ENCODE measurements around the gene USP38. TPM values are rescaled to one million over a fixed set of nuclear protein-coding genes. Genes with fewer than 3 reads are reported as not detected.
A peak's percentile ranks its signal among the peaks of the same experiment; 100 is the strongest.

Gene USP38
- total RNA-seq, 1 donor from 2014 or later: 11.4 TPM

DNA sequence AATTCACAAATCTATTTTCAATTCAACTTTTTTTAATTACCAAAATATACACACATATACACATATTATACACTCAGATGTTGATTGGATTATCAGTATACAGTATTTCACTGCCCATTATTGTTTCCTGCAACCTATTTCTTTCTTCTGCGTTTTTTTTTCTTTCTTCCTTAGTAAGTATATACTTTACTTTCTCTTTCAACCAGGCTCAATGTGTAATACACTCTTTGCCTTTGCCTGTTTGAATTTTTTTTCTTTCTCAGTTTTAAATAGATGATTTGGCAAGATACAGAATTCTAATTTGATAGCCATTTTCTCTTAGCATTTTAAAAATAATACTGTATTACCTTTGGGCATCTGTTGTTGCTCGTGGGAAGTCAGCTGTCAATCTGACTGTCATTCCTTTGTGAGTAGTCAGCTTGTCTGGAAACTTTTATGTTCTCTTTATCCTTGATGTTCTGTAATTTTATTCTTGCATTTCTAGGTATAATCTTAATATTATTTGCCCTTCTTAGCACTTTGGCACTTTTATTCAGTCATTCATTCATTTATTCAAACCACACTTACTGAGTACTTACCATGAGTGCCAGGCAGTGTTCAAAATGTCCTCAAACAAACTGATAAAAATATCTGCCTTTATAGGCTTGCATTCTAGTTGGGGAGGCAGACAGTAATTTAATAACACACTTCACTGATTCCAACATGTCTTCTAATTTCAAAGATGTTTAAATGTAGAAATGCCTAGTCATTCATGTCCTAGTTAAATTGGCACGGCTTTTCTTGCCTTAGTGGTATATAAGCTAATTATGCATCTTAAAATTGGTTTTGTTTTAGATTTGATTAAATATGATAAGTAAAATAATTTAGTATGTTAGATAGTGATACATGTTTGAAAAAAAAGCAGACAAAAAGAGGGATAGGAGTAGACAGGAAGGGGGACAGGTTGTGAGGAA is 3.7 kb downstream of the USP38 start:
- no peaks in the 10 kb centered on the region for H3K27me3 ChIP-seq
- H3K9ac ChIP-seq: no peak overlapping the region
- TF ChIP-seq EZH2phosphoT487 (IDR thresholded peaks at IDR 0.05) (no peak), EZH2 (IDR thresholded peaks at IDR 0.05) (no peak)
- TF ChIP-seq, protein P1, sequence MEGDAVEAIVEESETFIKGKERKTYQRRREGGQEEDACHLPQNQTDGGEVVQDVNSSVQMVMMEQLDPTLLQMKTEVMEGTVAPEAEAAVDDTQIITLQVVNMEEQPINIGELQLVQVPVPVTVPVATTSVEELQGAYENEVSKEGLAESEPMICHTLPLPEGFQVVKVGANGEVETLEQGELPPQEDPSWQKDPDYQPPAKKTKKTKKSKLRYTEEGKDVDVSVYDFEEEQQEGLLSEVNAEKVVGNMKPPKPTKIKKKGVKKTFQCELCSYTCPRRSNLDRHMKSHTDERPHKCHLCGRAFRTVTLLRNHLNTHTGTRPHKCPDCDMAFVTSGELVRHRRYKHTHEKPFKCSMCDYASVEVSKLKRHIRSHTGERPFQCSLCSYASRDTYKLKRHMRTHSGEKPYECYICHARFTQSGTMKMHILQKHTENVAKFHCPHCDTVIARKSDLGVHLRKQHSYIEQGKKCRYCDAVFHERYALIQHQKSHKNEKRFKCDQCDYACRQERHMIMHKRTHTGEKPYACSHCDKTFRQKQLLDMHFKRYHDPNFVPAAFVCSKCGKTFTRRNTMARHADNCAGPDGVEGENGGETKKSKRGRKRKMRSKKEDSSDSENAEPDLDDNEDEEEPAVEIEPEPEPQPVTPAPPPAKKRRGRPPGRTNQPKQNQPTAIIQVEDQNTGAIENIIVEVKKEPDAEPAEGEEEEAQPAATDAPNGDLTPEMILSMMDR (IDR thresholded peaks at IDR 0.05): no peak
- peaks cover 23% of the 10 kb centered on the region for H3F3A ChIP-seq (ENCODE audit: low read depth)
- no peaks in the 10 kb centered on the region for H3K9me3 Mint-ChIP-seq
- no peak overlapping the region for H3K27ac ChIP-seq
- peaks cover 3% of the 10 kb centered on the region for H3K27me3 Mint-ChIP-seq (ENCODE audit: insufficient read depth, low read depth)
- H3K9me3 ChIP-seq (ENCODE audit: low read depth): no peaks in the 10 kb centered on the region
- peaks cover 41% of the 10 kb centered on the region for H3K4me1 Mint-ChIP-seq
- H3K4me1 ChIP-seq: peaks cover 16% of the 10 kb centered on the region
- peak overlapping the region; percentile 66 for H3K4me3 Mint-ChIP-seq
- no peak for DNase-seq (ENCODE audit: low spot score)
- peak overlapping the region; percentile 94 for H3K4me3 ChIP-seq
- H3K4me2 ChIP-seq: peak overlapping the region; percentile 89
- H4K20me1 ChIP-seq (ENCODE audit: low read depth): peaks cover 42% of the 10 kb centered on the region
- no peaks in the 10 kb centered on the region for H3K36me3 ChIP-seq
- H2AFZ ChIP-seq (replicated peaks): no peak overlapping the region
- no peak overlapping the region for H3K27ac Mint-ChIP-seq
- peaks cover 3% of the 10 kb centered on the region for H3K36me3 Mint-ChIP-seq
- H3K79me2 ChIP-seq (ENCODE audit: low read depth): peaks cover 68% of the 10 kb centered on the region

DNA sequence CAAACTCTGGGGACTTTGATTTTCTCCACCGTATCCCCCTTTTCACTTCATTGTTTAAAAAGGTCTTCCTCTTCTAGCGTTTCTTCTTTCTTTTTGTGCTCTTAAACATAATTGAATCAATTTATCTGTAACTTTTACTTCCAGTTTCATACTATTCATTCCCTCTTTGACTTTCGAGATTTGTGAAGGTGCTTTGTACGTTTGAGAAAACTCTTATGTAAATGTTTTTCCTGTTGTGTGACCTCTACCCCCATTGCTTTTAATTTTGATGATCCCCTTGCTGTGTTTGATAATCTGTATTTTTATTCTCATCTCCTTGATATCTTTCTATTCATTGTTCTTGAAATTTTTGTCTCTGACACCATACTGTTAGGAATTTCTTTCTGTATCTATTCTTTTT is 4.8 kb downstream of the USP38 start:
- Mint-ChIP-seq H3K27ac (no peak overlapping the region), H3K4me1 (peaks cover 34% of the 10 kb centered on the region)
- no peak for DNase-seq (ENCODE audit: low spot score)

DNA sequence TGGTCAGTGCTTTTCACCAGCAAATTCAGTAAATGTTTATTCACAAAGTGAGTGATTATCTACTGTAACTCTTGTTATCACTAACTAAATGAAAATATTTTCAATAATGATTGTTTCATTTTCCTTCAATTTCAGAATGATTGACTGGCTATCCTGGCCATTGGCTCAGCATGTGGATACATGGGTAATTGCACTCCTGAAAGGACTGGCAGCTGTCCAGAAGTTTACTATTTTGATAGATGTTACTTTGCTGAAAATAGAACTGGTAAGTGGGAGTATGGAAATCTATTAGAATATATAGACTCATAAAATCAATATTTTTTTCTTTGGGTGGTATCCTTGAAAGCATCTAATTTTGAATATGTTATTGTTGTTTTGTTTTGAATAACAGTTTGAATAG is 10.9 kb downstream of the USP38 start:
- Mint-ChIP-seq H3K36me3 (peaks cover 23% of the 10 kb centered on the region), H3K4me1 (no peaks in the 10 kb centered on the region)
- H3K36me3 ChIP-seq: peaks cover 6% of the 10 kb centered on the region

More for the DNA sequence above, 4.8 kb downstream of the USP38 start:
- H3K79me2 ChIP-seq (ENCODE audit: low read depth): peaks cover 60% of the 10 kb centered on the region
- H3K36me3 Mint-ChIP-seq: peaks cover 3% of the 10 kb centered on the region
- H3K36me3 ChIP-seq: no peaks in the 10 kb centered on the region
- H3F3A ChIP-seq (ENCODE audit: low read depth): peaks cover 13% of the 10 kb centered on the region
- H3K4me2 ChIP-seq: no peak overlapping the region
- peaks cover 3% of the 10 kb centered on the region for H3K27me3 Mint-ChIP-seq (ENCODE audit: insufficient read depth, low read depth)
- H3K9me3 ChIP-seq (ENCODE audit: low read depth): no peaks in the 10 kb centered on the region
- H3K9me3 Mint-ChIP-seq: no peaks in the 10 kb centered on the region
- H3K4me3 ChIP-seq: no peak overlapping the region
- no peak overlapping the region for H3K9ac ChIP-seq
- H3K4me1 ChIP-seq: peaks cover 13% of the 10 kb centered on the region
- H2AFZ ChIP-seq (replicated peaks): no peak overlapping the region
- no peaks in the 10 kb centered on the region for H3K27me3 ChIP-seq
- no peak overlapping the region for H3K4me3 Mint-ChIP-seq
- peaks cover 42% of the 10 kb centered on the region for H4K20me1 ChIP-seq (ENCODE audit: low read depth)
- no peak for TF ChIP-seq EZH2phosphoT487 (IDR thresholded peaks at IDR 0.05)
- H3K27ac ChIP-seq: no peak overlapping the region

More for the DNA sequence above, 10.9 kb downstream of the USP38 start:
- Histone ChIP-seq H3K4me2 (no peak overlapping the region), H3K79me2 (ENCODE audit: low read depth) (peaks cover 8% of the 10 kb centered on the region), H3K27ac (no peak overlapping the region), H2AFZ (replicated peaks) (no peak overlapping the region), H3F3A (ENCODE audit: low read depth) (no peaks in the 10 kb centered on the region), H3K4me3 (no peak overlapping the region), H3K27me3 (no peaks in the 10 kb centered on the region), H3K9me3 (ENCODE audit: low read depth) (no peaks in the 10 kb centered on the region), H3K9ac (no peak overlapping the region), H3K4me1 (no peaks in the 10 kb centered on the region), H4K20me1 (ENCODE audit: low read depth) (no peaks in the 10 kb centered on the region)
- H3K27me3 Mint-ChIP-seq (ENCODE audit: insufficient read depth, low read depth): no peaks in the 10 kb centered on the region
- TF ChIP-seq EZH2phosphoT487 (IDR thresholded peaks at IDR 0.05) (no peak), EZH2 (IDR thresholded peaks at IDR 0.05) (no peak)
- TF ChIP-seq, protein P1 (IDR thresholded peaks at IDR 0.05): no peak
- H3K4me3 Mint-ChIP-seq: no peak overlapping the region
- DNase-seq (ENCODE audit: low spot score): no peak
- no peak overlapping the region for H3K27ac Mint-ChIP-seq
- H3K9me3 Mint-ChIP-seq: no peaks in the 10 kb centered on the region
